ENCODE results near the gene ZPR1. TPM values are rescaled to one million over a fixed set of nuclear protein-coding genes. Genes with fewer than 3 reads are reported as not detected.
"Not testable (repeated sequence)": the region's sequence is repeated elsewhere in the genome, so short reads cannot be mapped to it uniquely, and the experiment has no call there.

ZPR1 gene
- 48.1 TPM for total RNA-seq

- peak; percentile 85 for DNase-seq (ENCODE audit: low spot score)
Observed at GRCh38 chr11:116787786-116788486, at the start of gene ZPR1. Gene ZPR1 (minus strand): TSS chr11:116788023. CDS start chr11:116787990, 33 bp downstream.

GRCh38 chr11:116836632-116836991 is 48.8 kb upstream of the ZPR1 start:
- no peak for DNase-seq (ENCODE audit: low spot score)

- DNase-seq (ENCODE audit: low spot score) = peak; percentile 94
Observed at GRCh38 chr11:116835791-116836631, 48.2 kb upstream of the ZPR1 start.

GRCh38 chr11:116835042-116835772 is 47.4 kb upstream of the ZPR1 start:
- DNase-seq (ENCODE audit: low spot score) = no peak

GRCh38 chr11:116834535-116835041 is 46.8 kb upstream of the ZPR1 start:
- DNase-seq (ENCODE audit: low spot score) = not testable (repeated sequence)

- DNase-seq (ENCODE audit: low spot score) = no peak
Observed at GRCh38 chr11:116833816-116834534, 46.2 kb upstream of the ZPR1 start.

GRCh38 chr11:116833491-116833815 is 45.6 kb upstream of the ZPR1 start:
- DNase-seq (ENCODE audit: low spot score) = no peak

GRCh38 chr11:116832350-116833290 is 44.8 kb upstream of the ZPR1 start:
- DNase-seq (ENCODE audit: low spot score) = peak; percentile 35

GRCh38 chr11:116831790-116832349 is 44.0 kb upstream of the ZPR1 start:
- no peak for DNase-seq (ENCODE audit: low spot score)

GRCh38 chr11:116830184-116830912 is 42.5 kb upstream of the ZPR1 start:
- no peak for DNase-seq (ENCODE audit: low spot score)

- DNase-seq (ENCODE audit: low spot score) = no peak
Observed at GRCh38 chr11:116829525-116830183, 41.8 kb upstream of the ZPR1 start, which contains the start of gene APOC3. Gene APOC3 (plus strand): TSS chr11:116829907. CDS start chr11:116830583, 676 bp downstream.

- DNase-seq (ENCODE audit: low spot score) = no peak
Observed at GRCh38 chr11:116828632-116829524, 41.1 kb upstream of the ZPR1 start.

- no peak for DNase-seq (ENCODE audit: low spot score)
Observed at GRCh38 chr11:116827461-116827860, 39.6 kb upstream of the ZPR1 start.

- DNase-seq (ENCODE audit: low spot score) = no peak
Observed at GRCh38 chr11:116826751-116827431, 39.1 kb upstream of the ZPR1 start.

- DNase-seq (ENCODE audit: low spot score) = no peak
Observed at GRCh38 chr11:116825854-116826750, 38.3 kb upstream of the ZPR1 start.

- no peak for DNase-seq (ENCODE audit: low spot score)
Observed at GRCh38 chr11:116825434-116825833, 37.6 kb upstream of the ZPR1 start.
